HS-27A (cell line): Measurements from ENCODE around the gene SDR42E1.

ENCODE experiments used
- DNase-seq: peaks from one replicate; pipeline ENCODE4 v3.0.0-alpha.2; 2012; ENCODE audit warnings: low read depth, missing footprints

SDR42E1 gene

DNA sequence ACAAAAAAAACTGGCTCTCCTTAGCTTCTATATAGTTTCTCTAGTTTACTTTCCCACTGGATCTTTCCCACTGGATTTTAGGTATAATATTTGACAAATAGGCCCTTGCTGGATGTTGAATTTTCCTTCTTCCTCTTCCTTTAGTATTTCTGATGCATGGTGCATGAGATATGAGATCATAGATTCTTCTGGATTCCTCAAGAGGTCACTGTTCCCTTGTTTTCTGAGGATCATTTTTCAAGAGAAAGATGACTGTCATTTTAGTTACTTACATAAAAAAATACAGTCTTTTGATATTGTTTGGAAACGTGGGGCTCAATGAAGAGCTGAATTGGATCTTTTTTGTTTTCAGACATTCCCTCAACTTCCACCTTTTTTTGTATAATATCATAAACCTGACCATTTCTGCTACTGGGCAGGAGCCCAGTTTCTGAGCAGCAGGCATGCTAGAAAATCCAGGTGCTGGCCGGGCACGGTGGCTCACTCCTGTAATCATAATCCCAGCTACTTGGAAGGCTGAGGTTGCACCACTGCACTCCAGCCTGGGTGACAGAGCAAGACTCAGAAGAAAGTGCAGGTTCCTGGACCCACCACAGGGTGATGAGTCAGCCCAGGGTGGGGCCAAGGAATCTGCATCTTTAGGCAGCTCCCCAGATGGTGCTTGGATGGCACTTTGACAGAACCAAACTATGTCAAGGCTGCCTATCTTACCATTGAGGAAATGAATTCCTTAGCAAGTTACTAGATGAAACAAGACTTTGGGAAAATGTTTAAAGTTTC is 70.3 kb downstream of the SDR42E1 start:
- peak; percentile 27 for DNase-seq

DNA sequence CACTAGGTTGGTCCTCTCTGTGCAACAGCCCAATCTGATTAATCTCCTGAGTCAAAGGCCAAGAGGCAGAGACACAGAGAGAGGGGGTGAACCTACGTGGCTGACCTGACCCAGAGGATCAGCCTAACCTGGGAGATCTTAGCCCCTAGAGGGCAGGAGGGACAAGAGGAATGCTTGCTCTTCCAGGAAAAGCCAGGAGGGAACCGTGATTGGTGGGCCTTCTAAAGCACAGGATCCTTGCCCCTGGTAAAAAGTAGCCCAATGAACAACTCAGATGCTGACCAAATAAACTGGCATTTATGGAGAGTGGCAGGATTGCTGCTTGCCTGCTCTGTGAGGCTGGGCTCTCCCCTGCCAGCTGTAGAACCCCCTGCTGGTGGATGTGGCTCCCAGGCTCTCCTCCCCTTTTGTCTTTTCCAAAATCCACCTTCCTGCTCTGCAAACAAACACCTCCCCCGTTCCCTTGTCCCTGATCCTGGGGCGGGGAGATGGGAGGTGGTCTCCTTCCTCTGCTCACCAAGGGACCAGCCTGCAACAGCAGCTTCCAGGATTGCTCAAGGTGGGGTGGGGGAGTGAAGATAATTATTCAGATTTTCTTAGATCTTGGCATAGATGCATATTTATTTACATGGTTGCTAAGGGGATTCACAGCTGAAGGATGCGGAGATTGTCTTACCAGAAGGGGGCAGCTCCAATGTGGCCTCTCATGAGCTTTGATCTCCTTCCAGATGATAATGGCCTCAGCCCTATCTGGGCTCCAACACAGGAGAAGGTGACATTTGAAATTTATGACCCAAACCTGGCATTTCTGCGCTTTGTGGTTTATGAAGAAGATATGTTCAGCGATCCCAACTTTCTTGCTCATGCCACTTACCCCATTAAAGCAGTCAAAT is 71.9 kb downstream of the SDR42E1 start:
- no peak for DNase-seq
